ENCODE data around the gene TMEM80. TPM values are rescaled to one million over a fixed set of nuclear protein-coding genes. Genes with fewer than 3 reads are reported as not detected.

TMEM80 gene
- total and polyA plus RNA-seq, 9 of the 15 experiments (the other 6 are each of a cell fraction or from before 2014, with no cell fraction given): 5.1 to 30.1 (median 12.4) TPM

DNA sequence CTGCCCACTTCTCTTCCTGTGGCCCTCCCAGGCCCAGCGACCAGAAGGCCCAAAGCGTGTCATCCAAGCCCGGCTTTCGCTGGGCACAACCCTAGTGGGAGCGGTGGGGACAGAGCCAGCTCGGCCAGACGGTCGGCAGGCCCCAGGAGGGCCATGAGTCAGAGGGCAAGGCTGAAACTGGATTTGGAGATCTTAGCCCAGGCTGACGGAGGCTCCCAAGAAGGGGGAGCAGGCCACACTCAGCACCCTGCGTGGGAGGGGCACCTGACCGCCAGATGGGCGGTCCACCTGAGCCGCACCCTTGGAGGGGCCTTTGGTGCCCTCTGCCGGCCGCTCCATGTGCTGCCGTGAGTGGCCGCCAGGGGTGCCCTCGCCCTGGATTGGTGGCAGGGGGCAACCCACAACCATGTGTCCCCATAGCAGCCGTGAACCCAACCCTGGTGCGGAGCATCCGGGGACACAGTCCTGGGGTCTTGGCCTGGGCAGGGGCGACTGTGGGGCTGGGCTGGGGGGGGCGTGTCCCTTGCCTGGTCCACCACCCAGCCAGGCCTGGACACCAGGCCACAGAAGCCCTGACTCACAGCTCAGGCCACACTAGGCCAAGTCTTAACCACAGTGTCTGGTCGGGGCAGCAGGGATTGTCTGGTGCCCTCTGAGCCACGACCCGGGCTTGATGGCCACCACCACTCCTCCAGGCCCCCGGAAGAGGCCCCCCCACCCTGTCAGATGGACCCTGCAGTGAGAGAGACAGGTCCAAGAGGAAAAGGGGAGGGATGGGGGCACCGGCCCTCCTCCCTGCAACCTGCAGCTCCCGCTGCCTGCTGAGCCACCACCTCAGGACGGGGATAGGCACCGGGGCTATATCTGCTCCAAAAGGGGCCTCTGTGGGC is 32.5 kb downstream of the TMEM80 start (continued):
- TF ChIP-seq, protein P1, sequence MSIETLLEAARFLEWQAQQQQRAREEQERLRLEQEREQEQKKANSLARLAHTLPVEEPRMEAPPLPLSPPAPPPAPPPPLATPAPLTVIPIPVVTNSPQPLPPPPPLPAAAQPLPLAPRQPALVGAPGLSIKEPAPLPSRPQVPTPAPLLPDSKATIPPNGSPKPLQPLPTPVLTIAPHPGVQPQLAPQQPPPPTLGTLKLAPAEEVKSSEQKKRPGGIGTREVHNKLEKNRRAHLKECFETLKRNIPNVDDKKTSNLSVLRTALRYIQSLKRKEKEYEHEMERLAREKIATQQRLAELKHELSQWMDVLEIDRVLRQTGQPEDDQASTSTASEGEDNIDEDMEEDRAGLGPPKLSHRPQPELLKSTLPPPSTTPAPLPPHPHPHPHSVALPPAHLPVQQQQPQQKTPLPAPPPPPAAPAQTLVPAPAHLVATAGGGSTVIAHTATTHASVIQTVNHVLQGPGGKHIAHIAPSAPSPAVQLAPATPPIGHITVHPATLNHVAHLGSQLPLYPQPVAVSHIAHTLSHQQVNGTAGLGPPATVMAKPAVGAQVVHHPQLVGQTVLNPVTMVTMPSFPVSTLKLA (conservative IDR thresholded peaks at IDR 0.05): peak; percentile 65 to 82
- TF ChIP-seq LCOR (CRISPR knock-in tag; IDR thresholded peaks at IDR 0.05): peak; percentile 62; the same call in 1 of the 2 replicates
- peak; percentile 55 for TF ChIP-seq CXXC5 (CRISPR knock-in tag; IDR thresholded peaks at IDR 0.05)
- no peak for TF ChIP-seq IFI16 (CRISPR knock-in tag; IDR thresholded peaks at IDR 0.05)
- peak; percentile 41; the same call in 1 of the 2 replicates for TF ChIP-seq ZNF263 (CRISPR knock-in tag; IDR thresholded peaks at IDR 0.05; ENCODE audit: borderline replicate concordance)
- 0 out of 2 replicates have a peak, but pooled peaks have one; percentile 35 for TF ChIP-seq ZKSCAN1 (IDR thresholded peaks at IDR 0.05; ENCODE audit: low read depth, low read length)
- peak; percentile 63 for TF ChIP-seq NFIC (IDR thresholded peaks at IDR 0.05)
- TF ChIP-seq BMI1 (IDR thresholded peaks at IDR 0.05; ENCODE audit: low read length): no peak
- TF ChIP-seq, protein P2, sequence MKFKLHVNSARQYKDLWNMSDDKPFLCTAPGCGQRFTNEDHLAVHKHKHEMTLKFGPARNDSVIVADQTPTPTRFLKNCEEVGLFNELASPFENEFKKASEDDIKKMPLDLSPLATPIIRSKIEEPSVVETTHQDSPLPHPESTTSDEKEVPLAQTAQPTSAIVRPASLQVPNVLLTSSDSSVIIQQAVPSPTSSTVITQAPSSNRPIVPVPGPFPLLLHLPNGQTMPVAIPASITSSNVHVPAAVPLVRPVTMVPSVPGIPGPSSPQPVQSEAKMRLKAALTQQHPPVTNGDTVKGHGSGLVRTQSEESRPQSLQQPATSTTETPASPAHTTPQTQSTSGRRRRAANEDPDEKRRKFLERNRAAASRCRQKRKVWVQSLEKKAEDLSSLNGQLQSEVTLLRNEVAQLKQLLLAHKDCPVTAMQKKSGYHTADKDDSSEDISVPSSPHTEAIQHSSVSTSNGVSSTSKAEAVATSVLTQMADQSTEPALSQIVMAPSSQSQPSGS (CRISPR knock-in tag; IDR thresholded peaks at IDR 0.05): no peak
- peak; percentile 81 for TF ChIP-seq ZFX (CRISPR knock-in tag; IDR thresholded peaks at IDR 0.05)
- peak; percentile 61 for TF ChIP-seq NEUROD1 (IDR thresholded peaks at IDR 0.05; ENCODE audit: borderline replicate concordance, low read depth, low read length, partially characterized antibody)
- TF ChIP-seq ZNF124 (CRISPR knock-in tag; IDR thresholded peaks at IDR 0.05): no peak
- no peak for TF ChIP-seq RUNX1 (IDR thresholded peaks at IDR 0.05; ENCODE audit: low read depth)
- peak; percentile 90 for TF ChIP-seq FIP1L1 (IDR thresholded peaks at IDR 0.05; ENCODE audit: low read depth, low read length, poor library complexity, severe bottlenecking)
- peak; percentile 94 for TF ChIP-seq KLF13 (tag; IDR thresholded peaks at IDR 0.05; ENCODE audit: borderline replicate concordance, low read depth)
- TF ChIP-seq, protein P3, sequence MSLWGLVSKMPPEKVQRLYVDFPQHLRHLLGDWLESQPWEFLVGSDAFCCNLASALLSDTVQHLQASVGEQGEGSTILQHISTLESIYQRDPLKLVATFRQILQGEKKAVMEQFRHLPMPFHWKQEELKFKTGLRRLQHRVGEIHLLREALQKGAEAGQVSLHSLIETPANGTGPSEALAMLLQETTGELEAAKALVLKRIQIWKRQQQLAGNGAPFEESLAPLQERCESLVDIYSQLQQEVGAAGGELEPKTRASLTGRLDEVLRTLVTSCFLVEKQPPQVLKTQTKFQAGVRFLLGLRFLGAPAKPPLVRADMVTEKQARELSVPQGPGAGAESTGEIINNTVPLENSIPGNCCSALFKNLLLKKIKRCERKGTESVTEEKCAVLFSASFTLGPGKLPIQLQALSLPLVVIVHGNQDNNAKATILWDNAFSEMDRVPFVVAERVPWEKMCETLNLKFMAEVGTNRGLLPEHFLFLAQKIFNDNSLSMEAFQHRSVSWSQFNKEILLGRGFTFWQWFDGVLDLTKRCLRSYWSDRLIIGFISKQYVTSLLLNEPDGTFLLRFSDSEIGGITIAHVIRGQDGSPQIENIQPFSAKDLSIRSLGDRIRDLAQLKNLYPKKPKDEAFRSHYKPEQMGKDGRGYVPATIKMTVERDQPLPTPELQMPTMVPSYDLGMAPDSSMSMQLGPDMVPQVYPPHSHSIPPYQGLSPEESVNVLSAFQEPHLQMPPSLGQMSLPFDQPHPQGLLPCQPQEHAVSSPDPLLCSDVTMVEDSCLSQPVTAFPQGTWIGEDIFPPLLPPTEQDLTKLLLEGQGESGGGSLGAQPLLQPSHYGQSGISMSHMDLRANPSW (CRISPR knock-in tag; IDR thresholded peaks at IDR 0.05): no peak
- TF ChIP-seq GABPB1 (CRISPR knock-in tag; IDR thresholded peaks at IDR 0.05): peak; percentile 40; the same call in 1 of the 2 replicates
- TF ChIP-seq, protein P4, sequence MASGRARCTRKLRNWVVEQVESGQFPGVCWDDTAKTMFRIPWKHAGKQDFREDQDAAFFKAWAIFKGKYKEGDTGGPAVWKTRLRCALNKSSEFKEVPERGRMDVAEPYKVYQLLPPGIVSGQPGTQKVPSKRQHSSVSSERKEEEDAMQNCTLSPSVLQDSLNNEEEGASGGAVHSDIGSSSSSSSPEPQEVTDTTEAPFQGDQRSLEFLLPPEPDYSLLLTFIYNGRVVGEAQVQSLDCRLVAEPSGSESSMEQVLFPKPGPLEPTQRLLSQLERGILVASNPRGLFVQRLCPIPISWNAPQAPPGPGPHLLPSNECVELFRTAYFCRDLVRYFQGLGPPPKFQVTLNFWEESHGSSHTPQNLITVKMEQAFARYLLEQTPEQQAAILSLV (tag; IDR thresholded peaks at IDR 0.05): no peak
- TF ChIP-seq, protein P5, sequence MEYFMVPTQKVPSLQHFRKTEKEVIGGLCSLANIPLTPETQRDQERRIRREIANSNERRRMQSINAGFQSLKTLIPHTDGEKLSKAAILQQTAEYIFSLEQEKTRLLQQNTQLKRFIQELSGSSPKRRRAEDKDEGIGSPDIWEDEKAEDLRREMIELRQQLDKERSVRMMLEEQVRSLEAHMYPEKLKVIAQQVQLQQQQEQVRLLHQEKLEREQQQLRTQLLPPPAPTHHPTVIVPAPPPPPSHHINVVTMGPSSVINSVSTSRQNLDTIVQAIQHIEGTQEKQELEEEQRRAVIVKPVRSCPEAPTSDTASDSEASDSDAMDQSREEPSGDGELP (CRISPR knock-in tag; IDR thresholded peaks at IDR 0.05; ENCODE audit: borderline replicate concordance): peak; percentile 96
